PC-9 (cell line): Measurements from ENCODE around the gene EPHA4. TPM values are rescaled to one million over a fixed set of nuclear protein-coding genes. Genes with fewer than 3 reads are reported as not detected.

Experiments used
- BruUV-seq: library from RNA; stranded (reverse); fragments of 400-500 nt; replicated peaks from 2 replicates; lab custom pipeline; 2021; lab: Mats Ljungman, UMichigan
- CTCF ChIA-PET: fragments of 300-600 bp; sonication (Branson Sonifier 250); formaldehyde crosslinking; loops from one replicate; lab custom pipeline; 2022; ENCODE audit warnings: antibody characterized with exemption; lab: Charles Lee
- POLR2A ChIA-PET: fragments of 300-600 bp; sonication (Branson Sonifier 250); formaldehyde crosslinking; loops from one replicate; lab custom pipeline; 2022; ENCODE audit warnings: antibody characterized with exemption; ENCODE audit not compliant: unreplicated experiment; lab: Charles Lee
- DNase-seq, 2 experiments: peaks; one replicate each; pipeline versions ENCODE4 v3.0.0 to v3.0.0-alpha.2; 2015 to 2022; ENCODE audit warnings: mixed read lengths in 1 of 2
- H2AFZ ChIP-seq: fragments of 200-600 bp; sonication (generic); 2 replicates; pipeline ENCODE4 v1.8.1; 2017; ENCODE audit warnings: antibody characterized with exemption
- H3F3A ChIP-seq: fragments of 200-600 bp; sonication (generic); 2 replicates; pipeline ENCODE4 v1.8.1; 2017; ENCODE audit warnings: antibody characterized with exemption, mild to moderate bottlenecking, low read depth; ENCODE audit not compliant: insufficient read depth
- H3K27ac ChIP-seq: fragments of 200-600 bp; sonication (generic); 2 replicates; pipeline ENCODE4 v1.6.1; 2016; ENCODE audit warnings: mixed run types
- H3K27me3 ChIP-seq: fragments of 200-600 bp; sonication (generic); 2 replicates; pipeline ENCODE4 v1.6.1; 2016; ENCODE audit warnings: low read depth, mixed run types; ENCODE audit not compliant: insufficient read depth
- H3K36me3 ChIP-seq: fragments of 200-600 bp; sonication (generic); 2 replicates; pipeline ENCODE4 v1.6.1; 2016; ENCODE audit warnings: low read depth, mixed run types
- H3K4me1 ChIP-seq: fragments of 200-600 bp; sonication (generic); replicated peaks from 2 replicates; pipeline ENCODE4 v1.6.1; 2016; ENCODE audit warnings: mixed run types; ENCODE audit not compliant: insufficient read depth
- H3K4me2 ChIP-seq: fragments of 200-600 bp; sonication (generic); 2 replicates; pipeline ENCODE4 v1.6.1; 2017; ENCODE audit warnings: mixed run types
- H3K4me3 ChIP-seq: fragments of 200-600 bp; sonication (generic); 2 replicates; pipeline ENCODE4 v1.6.1; 2016; ENCODE audit warnings: mixed run types
- H3K79me2 ChIP-seq: fragments of 200-600 bp; sonication (generic); 2 replicates; pipeline ENCODE4 v1.6.1; 2017; ENCODE audit warnings: low read depth, mixed run types
- H3K9me2 ChIP-seq: fragments of 200-600 bp; sonication (generic); 2 replicates; pipeline ENCODE4 v1.8.1; 2017; ENCODE audit warnings: mild to moderate bottlenecking; ENCODE audit not compliant: insufficient read depth
- H3K9me3 ChIP-seq: fragments of 200-600 bp; sonication (generic); 2 replicates; pipeline ENCODE4 v1.8.1; 2016; ENCODE audit warnings: low read depth; ENCODE audit not compliant: insufficient read depth
- H4K20me1 ChIP-seq: fragments of 200-600 bp; sonication (generic); 2 replicates; pipeline ENCODE4 v1.8.1; 2017; ENCODE audit not compliant: insufficient read depth
- CTCF ChIP-seq: fragments of 200-600 bp; sonication (generic); conservative IDR thresholded peaks from 2 replicates; pipeline ENCODE4 v1.6.1; 2017; ENCODE audit warnings: mixed run types, antibody characterized with exemption, mild to moderate bottlenecking, moderate library complexity
- EZH2 ChIP-seq: fragments of 200-600 bp; sonication (generic); IDR thresholded peaks from 2 replicates; pipeline ENCODE4 v1.8.0; 2017; ENCODE audit warnings: antibody characterized with exemption, low read depth
- intact Hi-C: fragments of 100-400 bp; cut with micrococcal nuclease; formaldehyde crosslinking; loops from one replicate; pipeline ENCODE4 v1.10.0; 2022; ENCODE audit not compliant: unreplicated experiment
- total RNA-seq: library from RNA; stranded (reverse); gene quantifications from 2 replicates; pipeline ENCODE4 v1.2.3, GENCODE V29; 2021

EPHA4 gene
- total RNA-seq, 1 experiment from 2014 or later = 10.6 TPM

GRCh38 chr2:221614274-221614673 is 42.2 kb upstream of the EPHA4 start:
- no peak overlapping the region for H3K27ac ChIP-seq
- no peaks in the 10 kb centered on the region for H3K9me3 ChIP-seq
- no peaks in the 10 kb centered on the region for H3K9me2 ChIP-seq
- ChIA-PET CTCF (no interaction called here), POLR2A (interaction anchor here (0.7 kb wide), 1 partner anchor 684 kb away, joined by 5 read pairs; no protein-coding TSS in a partner anchor)
- no peak overlapping the region for H2AFZ ChIP-seq
- TF ChIP-seq EZH2 (no peak), CTCF (no peak)
- H3K4me2 ChIP-seq = no peak overlapping the region
- no peaks in the 10 kb centered on the region for H3K79me2 ChIP-seq
- intact Hi-C loops = no loop called here
- H3F3A ChIP-seq = no peaks in the 10 kb centered on the region
- no peak for DNase-seq
- no peaks in the 10 kb centered on the region for H3K27me3 ChIP-seq
- H4K20me1 ChIP-seq = no peaks in the 10 kb centered on the region
- no peaks in the 10 kb centered on the region for H3K4me1 ChIP-seq
- no peaks in the 10 kb centered on the region for H3K36me3 ChIP-seq
- BruUV-seq = no TSS peak
- H3K4me3 ChIP-seq = no peak overlapping the region

GRCh38 chr2:221612800-221613199 is 40.7 kb upstream of the EPHA4 start:
- Histone ChIP-seq H3K79me2 (no peaks in the 10 kb centered on the region), H3K4me2 (no peak overlapping the region), H3K36me3 (no peaks in the 10 kb centered on the region), H2AFZ (no peak overlapping the region), H3K27ac (no peak overlapping the region), H3F3A (no peaks in the 10 kb centered on the region), H3K27me3 (no peaks in the 10 kb centered on the region), H3K4me1 (no peaks in the 10 kb centered on the region), H3K9me3 (no peaks in the 10 kb centered on the region), H3K4me3 (no peak overlapping the region), H3K9me2 (no peaks in the 10 kb centered on the region), H4K20me1 (no peaks in the 10 kb centered on the region)
- intact Hi-C loops = no loop called here
- POLR2A ChIA-PET = interaction anchor here (0.6 kb wide), 1 partner anchor 135 kb away, joined by 7 read pairs; no protein-coding TSS in a partner anchor
- CTCF ChIA-PET = no interaction called here
- no TSS peak for BruUV-seq
- no peak for DNase-seq
- no peak for TF ChIP-seq CTCF
- no peak for TF ChIP-seq EZH2

DNA sequence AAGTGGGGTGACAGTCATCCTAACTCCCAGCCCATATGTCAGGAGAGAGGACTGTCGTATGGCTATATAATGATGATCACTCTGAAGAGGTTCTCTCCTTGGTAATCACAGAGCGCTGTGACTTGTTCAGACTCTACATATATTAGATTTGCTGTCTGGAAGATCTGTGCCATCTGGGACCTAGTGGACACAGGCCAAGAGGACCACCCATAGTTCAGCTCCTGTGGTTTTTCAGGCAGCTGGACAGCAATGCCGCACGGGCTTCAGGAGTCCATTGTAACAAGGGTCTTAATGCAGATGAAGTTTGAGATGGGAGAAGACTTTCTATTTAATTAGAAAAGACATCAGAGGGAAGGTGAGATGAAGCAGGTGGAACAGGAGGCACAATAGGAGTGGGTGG is 40.1 kb upstream of the EPHA4 start:
- H3F3A ChIP-seq = no peaks in the 10 kb centered on the region
- CTCF ChIA-PET = no interaction called here
- H2AFZ ChIP-seq = no peak overlapping the region
- H3K4me1 ChIP-seq = no peaks in the 10 kb centered on the region
- DNase-seq = no peak
- H3K79me2 ChIP-seq = no peaks in the 10 kb centered on the region
- no peak overlapping the region for H3K4me2 ChIP-seq
- no peaks in the 10 kb centered on the region for H3K9me3 ChIP-seq
- H3K27ac ChIP-seq = no peak overlapping the region
- intact Hi-C loops = no loop called here
- H3K9me2 ChIP-seq = no peaks in the 10 kb centered on the region
- no peak for TF ChIP-seq CTCF
- TF ChIP-seq EZH2 = no peak
- H3K4me3 ChIP-seq = no peak overlapping the region
- POLR2A ChIA-PET = no interaction called here
- no TSS peak for BruUV-seq
- no peaks in the 10 kb centered on the region for H3K36me3 ChIP-seq
- H4K20me1 ChIP-seq = no peaks in the 10 kb centered on the region
- H3K27me3 ChIP-seq = no peaks in the 10 kb centered on the region
